WTC11 (cell line): ENCODE results near the gene MAGEF1. TPM values are rescaled to one million over a fixed set of nuclear protein-coding genes. Genes with fewer than 3 reads are reported as not detected.

Source experiments
- ATAC-seq: fragments of 200-7000 bp; cut with Tn5 transposase; 2 replicates; pipeline ENCODE4 v1.10.0; 2021; ENCODE audit warnings: mild to moderate bottlenecking, moderate library complexity
- CTCF ChIA-PET: fragments of 300-600 bp; sonication (Branson Sonifier 250); formaldehyde crosslinking; loops from one replicate; lab custom pipeline; 2021; ENCODE audit warnings: antibody characterized with exemption; lab: Charles Lee
- POLR2A ChIA-PET: fragments of 350-600 bp; sonication (Branson Sonifier 250); formaldehyde crosslinking; loops from one replicate; lab custom pipeline; 2021; ENCODE audit warnings: antibody characterized with exemption; lab: Charles Lee
- DNase-seq: peaks from one replicate; pipeline ENCODE4 v3.0.0; 2021; ENCODE audit warnings: low spot score
- H3K27ac Mint-ChIP-seq: 2 replicates; pipeline ENCODE4 v1.8.0; 2021; ENCODE audit warnings: mixed read lengths
- H3K27me3 Mint-ChIP-seq: 2 replicates; pipeline ENCODE4 v1.8.0; 2021; ENCODE audit warnings: low read depth, mild to moderate bottlenecking, moderate library complexity, mixed read lengths
- H3K36me3 Mint-ChIP-seq: 2 replicates; pipeline ENCODE4 v1.8.0; 2021; ENCODE audit warnings: mixed read lengths
- H3K4me1 Mint-ChIP-seq: 2 replicates; pipeline ENCODE4 v1.8.0; 2022; ENCODE audit warnings: mixed read lengths
- H3K4me3 Mint-ChIP-seq: 2 replicates; pipeline ENCODE4 v1.8.0; 2021; ENCODE audit warnings: mild to moderate bottlenecking, moderate library complexity, mixed read lengths
- H3K9me3 Mint-ChIP-seq: 2 replicates; pipeline ENCODE4 v1.8.0; 2021; ENCODE audit warnings: mixed read lengths
- CREM ChIP-seq: sonication (generic); formaldehyde crosslinking; IDR thresholded peaks from 2 replicates; pipeline ENCODE4 v1.8.1; 2022; ENCODE audit warnings: mild to moderate bottlenecking, missing genetic modification reagents, moderate library complexity
- ETV6 ChIP-seq: sonication (generic); formaldehyde crosslinking; IDR thresholded peaks from 2 replicates; pipeline ENCODE4 v1.8.1; 2022; ENCODE audit warnings: mild to moderate bottlenecking, missing genetic modification reagents
- HMGXB4 ChIP-seq: sonication (generic); formaldehyde crosslinking; IDR thresholded peaks from 2 replicates; pipeline ENCODE4 v1.8.1; 2023; ENCODE audit warnings: mild to moderate bottlenecking, moderate library complexity, missing genetic modification reagents
- MXD4 ChIP-seq: fragments of 250-450 bp; sonication (Bioruptor Pico); IDR thresholded peaks from 2 replicates; pipeline ENCODE4 v1.8.0; 2021; ENCODE audit warnings: mild to moderate bottlenecking, moderate library complexity, borderline replicate concordance
- NR2C2 ChIP-seq: sonication (generic); formaldehyde crosslinking; IDR thresholded peaks from 2 replicates; pipeline ENCODE4 v1.8.0; 2022; ENCODE audit warnings: mild to moderate bottlenecking, missing genetic modification reagents
- PRDM15 ChIP-seq: sonication (generic); formaldehyde crosslinking; IDR thresholded peaks from 2 replicates; pipeline ENCODE4 v1.8.0; 2022; ENCODE audit warnings: missing genetic modification reagents
- PRRX2 ChIP-seq: fragments of 250-450 bp; sonication (Bioruptor Pico); IDR thresholded peaks from 2 replicates; pipeline ENCODE4 v1.8.0; 2021; ENCODE audit warnings: mild to moderate bottlenecking
- SP1 ChIP-seq: sonication (generic); formaldehyde crosslinking; conservative IDR thresholded peaks from 2 replicates; pipeline ENCODE4 v1.8.1; 2022; ENCODE audit warnings: missing genetic modification reagents
- STAT6 ChIP-seq: sonication (generic); formaldehyde crosslinking; conservative IDR thresholded peaks from 2 replicates; pipeline ENCODE4 v1.8.1; 2023; ENCODE audit warnings: mild to moderate bottlenecking, low read depth, missing genetic modification reagents, moderate library complexity
- TCF7 ChIP-seq: sonication (generic); formaldehyde crosslinking; IDR thresholded peaks from 2 replicates; pipeline ENCODE4 v1.8.0; 2022; ENCODE audit warnings: mild to moderate bottlenecking, low read depth, missing genetic modification reagents, moderate library complexity
- TEAD4 ChIP-seq: sonication (generic); formaldehyde crosslinking; IDR thresholded peaks from 2 replicates; pipeline ENCODE4 v1.8.0; 2022; ENCODE audit warnings: mild to moderate bottlenecking, missing genetic modification reagents
- TP53 ChIP-seq: sonication (generic); formaldehyde crosslinking; IDR thresholded peaks from 2 replicates; pipeline ENCODE4 v1.8.1; 2023; ENCODE audit warnings: mild to moderate bottlenecking, missing genetic modification reagents
- ZNF138 ChIP-seq: sonication (generic); formaldehyde crosslinking; conservative IDR thresholded peaks from 2 replicates; pipeline ENCODE4 v1.8.1; 2022; ENCODE audit warnings: mild to moderate bottlenecking, moderate library complexity, missing genetic modification reagents
- ZNF416 ChIP-seq: fragments of 250-450 bp; sonication (Bioruptor Pico); IDR thresholded peaks from 2 replicates; pipeline ENCODE4 v1.9.0; 2021; ENCODE audit warnings: mild to moderate bottlenecking, inconsistent platforms
- total RNA-seq: library from RNA; stranded (reverse); gene quantifications from 3 replicates; pipeline ENCODE4 v1.2.3, GENCODE V29; 2021
- TF ChIP-seq, protein P1 (sequence below): sonication (generic); formaldehyde crosslinking; IDR thresholded peaks from 2 replicates; pipeline ENCODE4 v1.8.1; 2022; ENCODE audit warnings: missing genetic modification reagents, borderline replicate concordance
- TF ChIP-seq, protein P2 (sequence below): sonication (generic); formaldehyde crosslinking; IDR thresholded peaks from 2 replicates; pipeline ENCODE4 v1.8.0; 2023; ENCODE audit warnings: mild to moderate bottlenecking, missing genetic modification reagents
- TF ChIP-seq, protein P3 (sequence below): sonication (generic); formaldehyde crosslinking; IDR thresholded peaks from 2 replicates; pipeline ENCODE4 v1.8.0; 2022; ENCODE audit warnings: mild to moderate bottlenecking, missing genetic modification reagents

Gene MAGEF1
- total RNA-seq, 1 experiment from 2014 or later: 72.9 TPM

- no peak for TF ChIP-seq PRDM15 (CRISPR knock-in tag)
- no peak for TF ChIP-seq ETV6
- no peak for TF ChIP-seq CREM (CRISPR knock-in tag)
- no peak for TF ChIP-seq NR2C2 (CRISPR knock-in tag)
- TF ChIP-seq, all 79 proteins: peak for 0
Measured at GRCh38 chr3:184691397-184692231, 20.2 kb downstream of the MAGEF1 start (continued).

GRCh38 chr3:184690192-184690883 lies 21.5 kb downstream of the MAGEF1 start:
- Mint-ChIP-seq H3K9me3 (no peaks in the 10 kb centered on the region), H3K27me3 (no peaks in the 10 kb centered on the region; the same call in 1 of the 2 replicates), H3K4me3 (no peak overlapping the region), H3K4me1 (peaks cover 37% of the 10 kb centered on the region), H3K36me3 (no peaks in the 10 kb centered on the region), H3K27ac (no peak overlapping the region)
- ChIA-PET POLR2A (no interaction called here), CTCF (interaction anchor here (0.8 to 2.7 kb wide), 3 partner anchors 111 to 128 kb away, joined by 3 to 14 read pairs (median 3); partner anchors contain the start of gene EPHB3)
- no peak for TF ChIP-seq PRRX2 (CRISPR knock-in tag)
- TF ChIP-seq HMGXB4: no peak
- no peak for TF ChIP-seq SP1 (CRISPR knock-in tag)
- TF ChIP-seq, protein P1, sequence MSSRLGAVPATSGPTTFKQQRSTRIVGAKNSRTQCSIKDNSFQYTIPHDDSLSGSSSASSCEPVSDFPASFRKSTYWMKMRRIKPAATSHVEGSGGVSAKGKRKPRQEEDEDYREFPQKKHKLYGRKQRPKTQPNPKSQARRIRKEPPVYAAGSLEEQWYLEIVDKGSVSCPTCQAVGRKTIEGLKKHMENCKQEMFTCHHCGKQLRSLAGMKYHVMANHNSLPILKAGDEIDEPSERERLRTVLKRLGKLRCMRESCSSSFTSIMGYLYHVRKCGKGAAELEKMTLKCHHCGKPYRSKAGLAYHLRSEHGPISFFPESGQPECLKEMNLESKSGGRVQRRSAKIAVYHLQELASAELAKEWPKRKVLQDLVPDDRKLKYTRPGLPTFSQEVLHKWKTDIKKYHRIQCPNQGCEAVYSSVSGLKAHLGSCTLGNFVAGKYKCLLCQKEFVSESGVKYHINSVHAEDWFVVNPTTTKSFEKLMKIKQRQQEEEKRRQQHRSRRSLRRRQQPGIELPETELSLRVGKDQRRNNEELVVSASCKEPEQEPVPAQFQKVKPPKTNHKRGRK: no peak
- TF ChIP-seq ZNF138 (CRISPR knock-in tag): no peak
- no peak for TF ChIP-seq STAT6 (CRISPR knock-in tag)
- no peak for TF ChIP-seq TEAD4 (CRISPR knock-in tag)
- no peak for TF ChIP-seq NR2C2 (CRISPR knock-in tag)
- no peak for TF ChIP-seq TCF7 (CRISPR knock-in tag)
- TF ChIP-seq, protein P2, sequence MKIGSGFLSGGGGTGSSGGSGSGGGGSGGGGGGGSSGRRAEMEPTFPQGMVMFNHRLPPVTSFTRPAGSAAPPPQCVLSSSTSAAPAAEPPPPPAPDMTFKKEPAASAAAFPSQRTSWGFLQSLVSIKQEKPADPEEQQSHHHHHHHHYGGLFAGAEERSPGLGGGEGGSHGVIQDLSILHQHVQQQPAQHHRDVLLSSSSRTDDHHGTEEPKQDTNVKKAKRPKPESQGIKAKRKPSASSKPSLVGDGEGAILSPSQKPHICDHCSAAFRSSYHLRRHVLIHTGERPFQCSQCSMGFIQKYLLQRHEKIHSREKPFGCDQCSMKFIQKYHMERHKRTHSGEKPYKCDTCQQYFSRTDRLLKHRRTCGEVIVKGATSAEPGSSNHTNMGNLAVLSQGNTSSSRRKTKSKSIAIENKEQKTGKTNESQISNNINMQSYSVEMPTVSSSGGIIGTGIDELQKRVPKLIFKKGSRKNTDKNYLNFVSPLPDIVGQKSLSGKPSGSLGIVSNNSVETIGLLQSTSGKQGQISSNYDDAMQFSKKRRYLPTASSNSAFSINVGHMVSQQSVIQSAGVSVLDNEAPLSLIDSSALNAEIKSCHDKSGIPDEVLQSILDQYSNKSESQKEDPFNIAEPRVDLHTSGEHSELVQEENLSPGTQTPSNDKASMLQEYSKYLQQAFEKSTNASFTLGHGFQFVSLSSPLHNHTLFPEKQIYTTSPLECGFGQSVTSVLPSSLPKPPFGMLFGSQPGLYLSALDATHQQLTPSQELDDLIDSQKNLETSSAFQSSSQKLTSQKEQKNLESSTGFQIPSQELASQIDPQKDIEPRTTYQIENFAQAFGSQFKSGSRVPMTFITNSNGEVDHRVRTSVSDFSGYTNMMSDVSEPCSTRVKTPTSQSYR: no peak
- TF ChIP-seq MXD4 (CRISPR knock-in tag): no peak
- TF ChIP-seq, protein P3, sequence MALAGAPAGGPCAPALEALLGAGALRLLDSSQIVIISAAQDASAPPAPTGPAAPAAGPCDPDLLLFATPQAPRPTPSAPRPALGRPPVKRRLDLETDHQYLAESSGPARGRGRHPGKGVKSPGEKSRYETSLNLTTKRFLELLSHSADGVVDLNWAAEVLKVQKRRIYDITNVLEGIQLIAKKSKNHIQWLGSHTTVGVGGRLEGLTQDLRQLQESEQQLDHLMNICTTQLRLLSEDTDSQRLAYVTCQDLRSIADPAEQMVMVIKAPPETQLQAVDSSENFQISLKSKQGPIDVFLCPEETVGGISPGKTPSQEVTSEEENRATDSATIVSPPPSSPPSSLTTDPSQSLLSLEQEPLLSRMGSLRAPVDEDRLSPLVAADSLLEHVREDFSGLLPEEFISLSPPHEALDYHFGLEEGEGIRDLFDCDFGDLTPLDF (CRISPR knock-in tag): no peak
- TF ChIP-seq TP53: no peak
- TF ChIP-seq ZNF416 (CRISPR knock-in tag): no peak
- DNase-seq (no peak), ATAC-seq (no peak)
